K562 (cell line): ENCODE results near the gene ARHGDIB. TPM values are rescaled to one million over a fixed set of nuclear protein-coding genes. Genes with fewer than 3 reads are reported as not detected.

ENCODE experiments used
- ATAC-seq: fragments of 200-7000 bp; cut with Tn5 transposase; 3 replicates; pipeline ENCODE4 v1.9.1; 2020; ENCODE audit warnings: moderate library complexity
- BruUV-seq: library from RNA; stranded (reverse); fragments of 400-500 nt; replicated peaks from 2 replicates; lab custom pipeline; 2021; lab: Mats Ljungman, UMichigan
- CTCF ChIA-PET: fragments of 300-600 bp; formaldehyde crosslinking; extraction: SDS; loops from one replicate; lab custom pipeline; 2021; ENCODE audit warnings: low intra/inter-chr PET ratio; lab: Yijun Ruan, JAX
- POLR2A ChIA-PET: fragments of 300-600, 350-650 bp; sonication (Branson Sonifier 250); formaldehyde crosslinking; extraction: SDS; loops from one replicate; lab custom pipeline; 2021; ENCODE audit warnings: antibody characterized with exemption, inconsistent platforms; lab: Yijun Ruan, JAX
- DNase-seq, 4 experiments: peaks; one replicate each; pipeline versions ENCODE4 v3.0.0 to v3.0.0-alpha.2; 2011 to 2018; ENCODE audit warnings: low spot score in 3 of 4, mixed read lengths in 3 of 4; ENCODE audit errors: extremely low read depth in 1 of 4
- FAIRE-seq: peaks from 2 replicates; lab custom pipeline; 2011; peaks lifted over from hg19 to GRCh38; lab: Jason Lieb, UNC
- H2AFZ ChIP-seq: 2 replicates; pipeline ENCODE4 v1.6.0; 2011; ENCODE audit warnings: low read depth, low read length, control low read depth, inconsistent platforms
- H3K27ac ChIP-seq: fragments of 200-600 bp; 3 replicates; pipeline ENCODE4 v1.8.0; 2011; ENCODE audit warnings: low read depth, mild to moderate bottlenecking, control low read depth, inconsistent platforms, low read length, moderate library complexity, mixed read lengths; ENCODE audit errors: extremely low read depth
- H3K27me3 ChIP-seq, 2 experiments: fragments of 300-600 bp in 1 of 2; 2 replicates in 1 of 2; 3 replicates in 1 of 2; pipeline versions ENCODE4 v1.6.0 to v1.8.0; 2011; ENCODE audit warnings: inconsistent platforms in 2 of 2, low read length in 2 of 2, mild to moderate bottlenecking in 1 of 2, mixed read lengths in 1 of 2, moderate library complexity in 1 of 2; ENCODE audit not compliant: control insufficient read depth in 2 of 2, insufficient read depth in 2 of 2
- H3K36me3 ChIP-seq: fragments of 300-600 bp; 3 replicates; pipeline ENCODE4 v1.8.0; 2011; ENCODE audit warnings: mild to moderate bottlenecking, low read length, inconsistent platforms; ENCODE audit not compliant: control insufficient read depth, insufficient read depth
- H3K4me1 ChIP-seq, 2 experiments: fragments of 200-600 bp in 1 of 2; replicated peaks in 1 of 2; 2 replicates in 1 of 2; 3 replicates in 1 of 2; pipeline versions ENCODE4 v1.5.1 to v1.8.0; 2011; ENCODE audit warnings: inconsistent platforms in 2 of 2, low read length in 2 of 2, mild to moderate bottlenecking in 1 of 2, mixed read lengths in 1 of 2, moderate library complexity in 1 of 2; ENCODE audit not compliant: control insufficient read depth in 2 of 2, insufficient read depth in 2 of 2
- H3K4me2 ChIP-seq: 2 replicates; pipeline ENCODE4 v1.6.1; 2011; ENCODE audit warnings: low read length, control low read depth, inconsistent platforms, mixed read lengths; ENCODE audit not compliant: insufficient read depth
- H3K4me3 ChIP-seq: fragments of 200-600 bp; sonication (generic), shearing (Covaris generic); 2 replicates; pipeline ENCODE4 v1.5.1; 2016; ENCODE audit warnings: control low read depth, inconsistent platforms
- H3K79me2 ChIP-seq: fragments of 200-600 bp; 3 replicates; pipeline ENCODE4 v1.8.0; 2011; ENCODE audit warnings: low read length, inconsistent platforms; ENCODE audit not compliant: control insufficient read depth, insufficient read depth
- H3K9ac ChIP-seq, 2 experiments: 2 replicates each; pipeline versions ENCODE4 v1.6.0 to v1.6.1; 2011; ENCODE audit warnings: low read depth in 2 of 2, low read length in 2 of 2, control low read depth in 1 of 2, inconsistent platforms in 1 of 2, mild to moderate bottlenecking in 1 of 2, mixed read lengths in 1 of 2; ENCODE audit not compliant: insufficient read depth in 1 of 2
- H3K9me1 ChIP-seq: one replicate; pipeline ENCODE4 v1.6.0; 2011; ENCODE audit warnings: inconsistent platforms, mild to moderate bottlenecking, low read length, moderate library complexity; ENCODE audit not compliant: control insufficient read depth, insufficient read depth
- H3K9me3 ChIP-seq: replicated peaks from 2 replicates; pipeline ENCODE4 v1.5.1; 2011; ENCODE audit warnings: low read depth, low read length, inconsistent platforms; ENCODE audit not compliant: control insufficient read depth, insufficient read depth
- H4K20me1 ChIP-seq: replicated peaks from 2 replicates; pipeline ENCODE4 v1.6.1; 2011; ENCODE audit warnings: low read length, inconsistent platforms, mixed read lengths; ENCODE audit not compliant: control insufficient read depth, insufficient read depth
- CEBPB ChIP-seq: fragments of 450-650 bp; IDR thresholded peaks from 2 replicates; pipeline ENCODE4 v1.6.1; 2016; ENCODE audit warnings: missing genetic modification characterization, missing compliant biosample characterization
- EGR1 ChIP-seq: fragments of 450-650 bp; conservative IDR thresholded peaks from 2 replicates; pipeline ENCODE4 v1.6.1; 2017; ENCODE audit warnings: mild to moderate bottlenecking
- HES1 ChIP-seq: fragments of 450-650 bp; IDR thresholded peaks from 2 replicates; pipeline ENCODE4 v1.6.1; 2016; ENCODE audit warnings: low read depth, mild to moderate bottlenecking, moderate library complexity
- MLLT1 ChIP-seq, 2 experiments: fragments of 450-650 bp; IDR thresholded peaks; 2 replicates each; pipeline ENCODE4 v1.6.1; 2016
- PHF20 ChIP-seq: fragments of 450-650 bp; IDR thresholded peaks from 2 replicates; pipeline ENCODE4 v1.6.1; 2018; ENCODE audit not compliant: partially characterized antibody
- RFX5 ChIP-seq: IDR thresholded peaks from 2 replicates; pipeline ENCODE4 v1.6.1; 2011; ENCODE audit warnings: low read depth, mild to moderate bottlenecking, improper control_type of control experiment, low read length
- TFE3 ChIP-seq: fragments of 450-650 bp; formaldehyde crosslinking; IDR thresholded peaks from 2 replicates; pipeline ENCODE4 v1.4.0; 2020; ENCODE audit warnings: mild to moderate bottlenecking, mixed read lengths
- ZFX ChIP-seq: sonication (generic); formaldehyde crosslinking; IDR thresholded peaks from 2 replicates; pipeline ENCODE4 v1.8.0; 2022; ENCODE audit warnings: mild to moderate bottlenecking, missing genetic modification reagents, moderate library complexity
- ZNF263 ChIP-seq: sonication (generic); formaldehyde crosslinking; IDR thresholded peaks from 2 replicates; pipeline ENCODE4 v1.8.0; 2022; ENCODE audit warnings: mild to moderate bottlenecking, missing genetic modification reagents, borderline replicate concordance
- ZNF445 ChIP-seq: fragments of 250-450 bp; sonication (Bioruptor Pico); IDR thresholded peaks from 2 replicates; pipeline ENCODE4 v1.4.0; 2020; ENCODE audit warnings: low read depth, mild to moderate bottlenecking, moderate library complexity
- ZNF57 ChIP-seq: fragments of 450-650 bp; formaldehyde crosslinking; IDR thresholded peaks from 2 replicates; pipeline ENCODE4 v1.4.0; 2020; ENCODE audit warnings: mild to moderate bottlenecking, moderate library complexity
- ZNF79 ChIP-seq: fragments of 250-450 bp; sonication (Bioruptor Pico); IDR thresholded peaks from 2 replicates; pipeline ENCODE4 v1.4.0; 2020; ENCODE audit warnings: low read depth, mild to moderate bottlenecking, moderate library complexity
- in situ Hi-C: fragments of 300-500 bp; cut with MboI; formaldehyde crosslinking; loops from 4 replicates; pipeline ENCODE4 v1.15.0; 2018; ENCODE audit warnings: inconsistent platforms, mixed read lengths
- intact Hi-C: fragments of 100-400 bp; cut with micrococcal nuclease; formaldehyde crosslinking; loops from 2 replicates; pipeline ENCODE4 v1.14.2; 2022
- polyA plus RNA-seq, 8 experiments: library from polyadenylated mRNA; depleted of rRNA in 4 of 8; stranded (reverse) in 5 of 8; unstranded in 3 of 8; fragments of >200 nt; fragmentation: Nextera tagmentation in 2 of 8; fragmentation: Illumina TruSeq in 1 of 8; extraction: Ambion mirVana in 2 of 8; extraction: Trizol in 1 of 8; gene quantifications; 2 replicates each; pipeline versions ENCODE4 v1.2.1 to v1.2.3, GENCODE V29; 2011 to 2014; ENCODE audit warnings: inconsistent platforms in 1 of 8, missing spikeins in 1 of 8
- total RNA-seq, 7 experiments: library from RNA; depleted of rRNA in 6 of 7; stranded (reverse); fragments of >200 nt in 6 of 7; fragmentation: Illumina TruSeq in 2 of 7; extraction: Trizol in 2 of 7; gene quantifications; 2 replicates each; pipeline versions ENCODE4 v1.2.1 to v1.2.3, GENCODE V29; 2011 to 2021; ENCODE audit warnings: low replicate concordance in 1 of 7
- TF ChIP-seq, protein P1 (sequence below): fragments of 250-450 bp; sonication (Bioruptor Pico); IDR thresholded peaks from 2 replicates; pipeline ENCODE4 v1.4.0; 2020; ENCODE audit warnings: mild to moderate bottlenecking, moderate library complexity
- TF ChIP-seq, protein P2 (sequence below): fragments of 200-400 bp; formaldehyde crosslinking; IDR thresholded peaks from 2 replicates; pipeline ENCODE4 v1.6.1; 2017; ENCODE audit warnings: mild to moderate bottlenecking, low read depth, low read length, moderate library complexity

The ARHGDIB gene
- total and polyA plus RNA-seq, 9 of the 15 experiments (the other 6 are each of a cell fraction or from before 2014, with no cell fraction given) = 9.5 to 204 (median 116) TPM

DNA sequence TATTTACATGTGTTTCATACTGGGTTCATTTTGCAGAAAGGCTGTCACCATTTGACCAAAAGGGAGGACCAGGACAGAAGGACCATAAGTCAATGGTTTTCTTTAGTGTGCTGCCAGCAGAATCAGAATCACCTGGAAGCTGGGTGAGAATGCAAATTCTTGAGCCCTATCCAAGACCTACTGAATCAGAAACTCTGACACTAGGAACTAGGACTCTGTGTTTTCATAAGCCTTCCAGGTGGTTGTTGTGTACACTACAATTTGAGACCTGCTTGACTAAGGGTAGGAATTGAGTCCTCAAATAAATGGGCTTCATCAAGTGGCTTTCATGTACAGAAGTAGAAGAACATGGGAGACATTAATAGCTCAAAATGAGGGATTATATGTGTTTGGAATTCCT is 43.7 kb upstream of the ARHGDIB start:
- in situ Hi-C loops = no loop called here
- no peaks in the 10 kb centered on the region for H3K4me1 ChIP-seq
- TF ChIP-seq RFX5 (no peak), HES1 (no peak), TFE3 (CRISPR knock-in tag) (no peak), MLLT1 (IDR thresholded peaks at IDR 0.05) (no peak), ZNF445 (no peak), PHF20 (no peak), EGR1 (no peak), CEBPB (no peak), ZNF57 (CRISPR knock-in tag) (no peak), ZFX (CRISPR knock-in tag) (no peak), ZNF263 (CRISPR knock-in tag) (no peak), ZNF79 (CRISPR knock-in tag) (no peak)
- TF ChIP-seq, protein P1, sequence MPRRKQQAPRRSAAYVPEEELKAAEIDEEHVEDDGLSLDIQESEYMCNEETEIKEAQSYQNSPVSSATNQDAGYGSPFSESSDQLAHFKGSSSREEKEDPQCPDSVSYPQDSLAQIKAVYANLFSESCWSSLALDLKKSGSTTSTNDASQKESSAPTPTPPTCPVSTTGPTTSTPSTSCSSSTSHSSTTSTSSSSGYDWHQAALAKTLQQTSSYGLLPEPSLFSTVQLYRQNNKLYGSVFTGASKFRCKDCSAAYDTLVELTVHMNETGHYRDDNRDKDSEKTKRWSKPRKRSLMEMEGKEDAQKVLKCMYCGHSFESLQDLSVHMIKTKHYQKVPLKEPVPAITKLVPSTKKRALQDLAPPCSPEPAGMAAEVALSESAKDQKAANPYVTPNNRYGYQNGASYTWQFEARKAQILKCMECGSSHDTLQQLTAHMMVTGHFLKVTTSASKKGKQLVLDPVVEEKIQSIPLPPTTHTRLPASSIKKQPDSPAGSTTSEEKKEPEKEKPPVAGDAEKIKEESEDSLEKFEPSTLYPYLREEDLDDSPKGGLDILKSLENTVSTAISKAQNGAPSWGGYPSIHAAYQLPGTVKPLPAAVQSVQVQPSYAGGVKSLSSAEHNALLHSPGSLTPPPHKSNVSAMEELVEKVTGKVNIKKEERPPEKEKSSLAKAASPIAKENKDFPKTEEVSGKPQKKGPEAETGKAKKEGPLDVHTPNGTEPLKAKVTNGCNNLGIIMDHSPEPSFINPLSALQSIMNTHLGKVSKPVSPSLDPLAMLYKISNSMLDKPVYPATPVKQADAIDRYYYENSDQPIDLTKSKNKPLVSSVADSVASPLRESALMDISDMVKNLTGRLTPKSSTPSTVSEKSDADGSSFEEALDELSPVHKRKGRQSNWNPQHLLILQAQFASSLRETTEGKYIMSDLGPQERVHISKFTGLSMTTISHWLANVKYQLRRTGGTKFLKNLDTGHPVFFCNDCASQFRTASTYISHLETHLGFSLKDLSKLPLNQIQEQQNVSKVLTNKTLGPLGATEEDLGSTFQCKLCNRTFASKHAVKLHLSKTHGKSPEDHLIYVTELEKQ (CRISPR knock-in tag) = no peak
- TF ChIP-seq, protein P2, sequence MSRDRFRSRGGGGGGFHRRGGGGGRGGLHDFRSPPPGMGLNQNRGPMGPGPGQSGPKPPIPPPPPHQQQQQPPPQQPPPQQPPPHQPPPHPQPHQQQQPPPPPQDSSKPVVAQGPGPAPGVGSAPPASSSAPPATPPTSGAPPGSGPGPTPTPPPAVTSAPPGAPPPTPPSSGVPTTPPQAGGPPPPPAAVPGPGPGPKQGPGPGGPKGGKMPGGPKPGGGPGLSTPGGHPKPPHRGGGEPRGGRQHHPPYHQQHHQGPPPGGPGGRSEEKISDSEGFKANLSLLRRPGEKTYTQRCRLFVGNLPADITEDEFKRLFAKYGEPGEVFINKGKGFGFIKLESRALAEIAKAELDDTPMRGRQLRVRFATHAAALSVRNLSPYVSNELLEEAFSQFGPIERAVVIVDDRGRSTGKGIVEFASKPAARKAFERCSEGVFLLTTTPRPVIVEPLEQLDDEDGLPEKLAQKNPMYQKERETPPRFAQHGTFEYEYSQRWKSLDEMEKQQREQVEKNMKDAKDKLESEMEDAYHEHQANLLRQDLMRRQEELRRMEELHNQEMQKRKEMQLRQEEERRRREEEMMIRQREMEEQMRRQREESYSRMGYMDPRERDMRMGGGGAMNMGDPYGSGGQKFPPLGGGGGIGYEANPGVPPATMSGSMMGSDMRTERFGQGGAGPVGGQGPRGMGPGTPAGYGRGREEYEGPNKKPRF = no peak

More for the DNA sequence above, 43.7 kb upstream of the ARHGDIB start:
- no peaks in the 10 kb centered on the region for H3K9me3 ChIP-seq
- H3K4me2 ChIP-seq = no peak overlapping the region
- ChIA-PET POLR2A (no interaction called here), CTCF (no interaction called here)
- H4K20me1 ChIP-seq = no peaks in the 10 kb centered on the region
- intact Hi-C loops = loop anchor here (10.0 kb wide), 1 partner anchor 260 kb away; no protein-coding TSS in a partner anchor
- H3K36me3 ChIP-seq = no peaks in the 10 kb centered on the region
- no peak overlapping the region for H2AFZ ChIP-seq
- no peak overlapping the region for H3K4me3 ChIP-seq
- H3K79me2 ChIP-seq = no peaks in the 10 kb centered on the region
- no peaks in the 10 kb centered on the region for H3K9me1 ChIP-seq
- DNase-seq (no peak), FAIRE-seq (no peak), ATAC-seq (no peak)
- no TSS peak for BruUV-seq
- H3K27ac ChIP-seq = no peak overlapping the region
- H3K27me3 ChIP-seq = 0 out of 5 replicates have a peak, but pooled peaks cover 0 to 4% of the 10 kb centered on the region in 2 experiments
- no peak overlapping the region for H3K9ac ChIP-seq
